GM18498 (cell line): ENCODE data around the gene CILP2.

Experiments
- ATAC-seq: cut with Tn5 transposase; IDR thresholded peaks from one replicate; pipeline ENCODE4 v1.9.1; 2021; ENCODE audit warnings: mild to moderate bottlenecking, moderate library complexity; ENCODE audit not compliant: unreplicated experiment

Gene CILP2

DNA sequence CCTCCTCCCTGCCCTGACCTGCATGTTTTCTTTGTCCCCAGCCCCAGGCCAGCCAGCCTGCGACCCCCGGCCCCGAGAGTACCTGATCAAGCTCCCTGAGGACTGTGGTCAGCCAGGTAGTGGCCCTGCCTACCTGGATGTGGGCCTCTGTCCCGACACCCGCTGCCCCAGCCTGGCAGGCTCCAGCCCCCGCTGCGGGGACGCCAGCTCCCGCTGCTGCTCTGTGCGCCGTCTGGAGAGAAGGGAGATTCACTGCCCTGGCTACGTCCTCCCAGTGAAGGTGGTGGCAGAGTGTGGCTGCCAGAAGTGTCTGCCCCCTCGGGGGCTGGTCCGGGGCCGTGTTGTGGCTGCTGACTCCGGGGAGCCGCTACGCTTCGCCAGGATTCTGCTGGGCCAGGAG is 5.6 kb downstream of the CILP2 start:
- ATAC-seq = no peak

DNA sequence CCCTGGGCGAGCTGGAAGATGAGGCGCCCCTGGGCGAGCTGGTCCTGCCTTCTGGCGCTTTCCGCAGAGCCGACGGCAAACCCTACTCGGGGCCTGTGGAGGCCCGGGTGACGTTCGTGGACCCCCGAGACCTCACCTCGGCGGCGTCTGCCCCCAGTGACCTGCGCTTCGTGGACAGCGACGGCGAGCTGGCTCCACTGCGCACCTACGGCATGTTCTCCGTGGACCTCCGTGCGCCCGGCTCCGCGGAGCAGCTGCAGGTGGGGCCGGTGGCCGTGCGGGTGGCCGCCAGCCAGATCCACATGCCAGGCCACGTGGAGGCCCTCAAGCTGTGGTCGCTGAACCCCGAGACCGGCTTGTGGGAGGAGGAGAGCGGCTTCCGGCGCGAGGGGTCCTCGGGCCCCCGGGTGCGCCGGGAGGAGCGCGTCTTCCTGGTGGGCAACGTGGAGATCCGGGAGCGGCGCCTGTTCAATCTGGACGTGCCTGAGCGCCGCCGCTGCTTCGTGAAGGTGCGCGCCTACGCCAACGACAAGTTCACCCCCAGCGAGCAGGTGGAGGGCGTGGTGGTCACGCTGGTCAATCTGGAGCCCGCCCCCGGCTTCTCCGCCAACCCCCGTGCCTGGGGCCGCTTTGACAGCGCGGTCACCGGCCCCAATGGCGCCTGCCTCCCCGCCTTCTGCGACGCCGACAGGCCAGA is 6.3 kb downstream of the CILP2 start:
- no peak for ATAC-seq

GRCh38 chr19:19544954-19545591 is 7.0 kb downstream of the CILP2 start:
- no peak for ATAC-seq

- no peak for ATAC-seq
Measured at GRCh38 chr19:19545707-19546106, 7.6 kb downstream of the CILP2 start.

- ATAC-seq = no peak
Measured at GRCh38 chr19:19546751-19547162, 8.7 kb downstream of the CILP2 start.

GRCh38 chr19:19547674-19548336 is 9.7 kb downstream of the CILP2 start:
- no peak for ATAC-seq

- ATAC-seq = no peak
Measured at GRCh38 chr19:19548915-19549759, 11.1 kb downstream of the CILP2 start.

- no peak for ATAC-seq
Measured at GRCh38 chr19:19549804-19550464, 11.9 kb downstream of the CILP2 start.

GRCh38 chr19:19550485-19550929 is 12.4 kb downstream of the CILP2 start:
- no peak for ATAC-seq

- no peak for ATAC-seq
Measured at GRCh38 chr19:19550972-19551852, 13.1 kb downstream of the CILP2 start.

DNA sequence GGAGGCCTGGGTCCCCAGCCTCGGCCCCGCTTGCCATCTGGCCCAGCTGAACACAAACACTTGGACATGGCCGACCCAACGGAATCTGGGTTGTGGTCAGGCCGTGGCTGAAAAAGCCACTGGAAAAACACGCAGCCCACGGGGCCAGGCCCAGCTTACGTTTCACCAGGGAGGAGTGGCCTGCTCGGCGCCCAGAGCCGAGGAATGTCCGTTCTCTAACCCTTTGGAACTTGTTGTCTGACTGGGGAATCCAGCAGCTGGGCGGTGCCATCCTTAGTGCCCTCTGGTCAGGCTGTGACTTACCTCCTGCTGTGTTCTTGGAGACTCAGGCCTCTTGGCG is 13.8 kb downstream of the CILP2 start:
- no peak for ATAC-seq

GRCh38 chr19:19552798-19553197 is 14.7 kb downstream of the CILP2 start:
- ATAC-seq = no peak

DNA sequence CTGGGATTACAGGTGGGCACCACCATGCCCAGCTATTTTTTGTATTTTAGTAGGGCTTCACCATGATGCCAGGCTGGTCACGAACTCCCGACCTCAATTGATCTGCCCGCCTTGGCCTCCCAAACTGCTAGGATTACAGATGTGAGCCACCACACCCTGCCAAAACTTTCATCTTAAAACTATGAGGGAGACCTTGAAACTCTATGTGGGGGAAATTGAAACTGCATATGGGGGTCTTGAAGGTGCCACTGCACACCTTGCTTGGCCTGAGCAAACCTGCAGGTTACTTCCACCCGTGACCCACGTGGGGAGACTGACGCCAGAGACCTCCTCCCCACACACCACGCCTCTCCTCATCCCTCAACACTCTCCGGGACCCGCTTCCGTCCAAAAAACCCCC is 15.6 kb downstream of the CILP2 start:
- no peak for ATAC-seq

- ATAC-seq = no peak
Measured at GRCh38 chr19:19554074-19555023, 16.3 kb downstream of the CILP2 start.

- no peak for ATAC-seq
Measured at GRCh38 chr19:19558055-19558454, 20.0 kb downstream of the CILP2 start.

DNA sequence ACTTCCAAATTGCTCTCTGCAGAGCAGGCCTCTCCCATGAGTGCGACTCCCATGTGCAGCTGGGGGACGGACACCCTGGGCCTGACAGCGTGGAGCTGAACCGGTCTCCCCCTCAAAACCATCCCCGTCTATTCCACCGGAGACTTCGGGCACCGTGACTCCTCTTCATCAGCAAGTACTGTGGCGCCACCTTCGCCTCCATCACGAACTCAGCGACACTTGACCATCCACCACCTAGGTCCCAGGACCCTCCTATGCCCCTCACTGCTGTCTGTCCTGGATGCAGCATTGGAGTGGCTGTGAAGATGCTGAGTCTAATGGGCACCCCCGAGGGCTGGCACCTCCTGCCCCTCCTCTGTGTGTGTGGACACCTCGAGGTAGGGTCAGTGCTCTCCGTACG is 20.6 kb downstream of the CILP2 start:
- no peak for ATAC-seq

DNA sequence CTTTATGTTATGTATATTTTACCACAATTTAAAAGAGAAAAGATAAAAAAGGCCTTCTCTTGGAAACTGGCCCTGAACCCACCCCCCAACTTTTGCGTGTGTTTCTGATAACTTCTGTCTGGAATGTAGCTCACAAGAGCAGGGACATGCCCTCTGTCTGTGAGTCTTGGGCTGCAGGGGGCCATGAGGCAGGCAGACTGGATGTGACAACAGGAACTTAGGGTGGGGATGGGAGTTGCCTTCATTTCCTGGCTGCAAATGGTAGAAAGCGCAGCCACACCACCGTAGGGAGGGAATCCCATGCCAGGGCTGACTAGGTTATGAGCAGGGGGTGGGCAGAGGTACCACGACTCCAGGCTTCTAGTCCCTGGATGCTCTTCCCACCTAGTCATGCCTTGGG is 21.9 kb downstream of the CILP2 start:
- ATAC-seq = no peak

GRCh38 chr19:19561946-19562664 is 24.0 kb downstream of the CILP2 start:
- no peak for ATAC-seq
